ENCODE results near the gene RGL1. TPM values are rescaled to one million over a fixed set of nuclear protein-coding genes. Genes with fewer than 3 reads are reported as not detected.

Gene RGL1
- total RNA-seq, 1 donor from 2014 or later = 76.9 TPM

- intact Hi-C loops (cut with DNase I) = no loop called here
Observed at GRCh38 chr1:183880531-183881243, 75.8 kb downstream of the RGL1 start.

GRCh38 chr1:183881387-183882131, 76.6 kb downstream of the RGL1 start:
- DNase-seq (ENCODE audit: low spot score) (peak; percentile 70), ATAC-seq (peak; percentile 42)
- intact Hi-C loops (cut with DNase I) = no loop called here

More at GRCh38 chr1:183880531-183881243, 75.8 kb downstream of the RGL1 start:
- ATAC-seq (no peak), DNase-seq (ENCODE audit: low spot score) (no peak)

GRCh38 chr1:183882335-183883167, 77.6 kb downstream of the RGL1 start:
- intact Hi-C loops (cut with DNase I) = no loop called here

GRCh38 chr1:183883623-183884022, 78.7 kb downstream of the RGL1 start:
- ATAC-seq = peak; percentile 45
- no peak for DNase-seq (ENCODE audit: low spot score)
- intact Hi-C loops (cut with DNase I) = no loop called here

More at GRCh38 chr1:183882335-183883167, 77.6 kb downstream of the RGL1 start:
- DNase-seq (ENCODE audit: low spot score) (no peak), ATAC-seq (no peak)

GRCh38 chr1:183884526-183884925, 79.6 kb downstream of the RGL1 start:
- DNase-seq (ENCODE audit: low spot score) (no peak), ATAC-seq (no peak)
- intact Hi-C loops (cut with DNase I) = no loop called here

- ATAC-seq = no peak
- DNase-seq (ENCODE audit: low spot score) = no peak
- intact Hi-C loops (cut with DNase I) = no loop called here
Observed at GRCh38 chr1:183885142-183885735, 80.3 kb downstream of the RGL1 start.

GRCh38 chr1:183886083-183886828, 81.3 kb downstream of the RGL1 start:
- intact Hi-C loops (cut with DNase I) = no loop called here
- ATAC-seq (no peak), DNase-seq (ENCODE audit: low spot score) (no peak)

GRCh38 chr1:183886853-183887252, 81.9 kb downstream of the RGL1 start:
- no peak for ATAC-seq
- intact Hi-C loops (cut with DNase I) = no loop called here
- DNase-seq (ENCODE audit: low spot score) = no peak

- DNase-seq (ENCODE audit: low spot score) (no peak), ATAC-seq (peak; percentile 29)
- intact Hi-C loops (cut with DNase I) = no loop called here
Observed at GRCh38 chr1:183887826-183888819, 83.2 kb downstream of the RGL1 start.

GRCh38 chr1:183889095-183889494, 84.2 kb downstream of the RGL1 start:
- DNase-seq (ENCODE audit: low spot score) = no peak
- no peak for ATAC-seq
- intact Hi-C loops (cut with DNase I) = no loop called here

- DNase-seq (ENCODE audit: low spot score) (no peak), ATAC-seq (no peak)
- intact Hi-C loops (cut with DNase I) = no loop called here
Observed at GRCh38 chr1:183891158-183891856, 86.4 kb downstream of the RGL1 start.

GRCh38 chr1:183892351-183892793, 87.5 kb downstream of the RGL1 start:
- intact Hi-C loops (cut with DNase I) = no loop called here
- peak; percentile 67 for ATAC-seq
- no peak for DNase-seq (ENCODE audit: low spot score)

GRCh38 chr1:183893561-183894289, 88.8 kb downstream of the RGL1 start:
- intact Hi-C loops (cut with DNase I) = no loop called here
- ATAC-seq (no peak), DNase-seq (ENCODE audit: low spot score) (no peak)

- ATAC-seq (no peak), DNase-seq (ENCODE audit: low spot score) (no peak)
- intact Hi-C loops (cut with DNase I) = no loop called here
Observed at GRCh38 chr1:183894290-183894565, 89.3 kb downstream of the RGL1 start.

- intact Hi-C loops (cut with DNase I) = no loop called here
- ATAC-seq = peak; percentile 53
- DNase-seq (ENCODE audit: low spot score) = no peak
Observed at GRCh38 chr1:183896466-183897048, 91.6 kb downstream of the RGL1 start.

GRCh38 chr1:183898001-183898396, 93.1 kb downstream of the RGL1 start:
- ATAC-seq (no peak), DNase-seq (ENCODE audit: low spot score) (no peak)
- intact Hi-C loops (cut with DNase I) = no loop called here
